Endodermal cell (in vitro differentiated cells): ENCODE data around the gene TAF5L. TPM values are rescaled to one million over a fixed set of nuclear protein-coding genes. Genes with fewer than 3 reads are reported as not detected.
"Not testable (repeated sequence)": the region's sequence is repeated elsewhere in the genome, so short reads cannot be mapped to it uniquely, and the experiment has no call there.

Experiments
- DNase-seq: peaks from one replicate; pipeline ENCODE4 v3.0.0-alpha.2; 2017
- H3K27ac ChIP-seq: 2 replicates; pipeline ENCODE4 v1.5.1; 2013; ENCODE audit warnings: mild to moderate bottlenecking, low read depth, low read length, moderate library complexity
- H3K27me3 ChIP-seq: 2 replicates; pipeline ENCODE4 v1.6.1; 2013; ENCODE audit warnings: mild to moderate bottlenecking, low read length, moderate library complexity; ENCODE audit not compliant: insufficient read depth, control insufficient read depth, poor library complexity, severe bottlenecking
- H3K36me3 ChIP-seq: 2 replicates; pipeline ENCODE4 v1.7.0; 2013; ENCODE audit warnings: mild to moderate bottlenecking, low read length, moderate library complexity; ENCODE audit not compliant: control insufficient read depth, insufficient read depth
- H3K4me1 ChIP-seq: one replicate; pipeline ENCODE4 v1.7.0; 2013; ENCODE audit warnings: low read length; ENCODE audit not compliant: control insufficient read depth, insufficient read depth
- H3K4me3 ChIP-seq: 2 replicates; pipeline ENCODE4 v1.5.1; 2013; ENCODE audit warnings: mild to moderate bottlenecking, low read length, moderate library complexity
- H3K9ac ChIP-seq: 2 replicates; pipeline ENCODE4 v1.6.1; 2013; ENCODE audit warnings: mild to moderate bottlenecking, low read length, moderate library complexity; ENCODE audit not compliant: poor library complexity, severe bottlenecking; ENCODE audit errors: extremely low read depth
- H3K9me3 ChIP-seq: 2 replicates; pipeline ENCODE4 v1.6.1; 2013; ENCODE audit warnings: mild to moderate bottlenecking, low read length, moderate library complexity; ENCODE audit not compliant: control insufficient read depth
- H3K27ac Mint-ChIP-seq: 2 replicates; pipeline ENCODE4 v1.8.0; 2020; ENCODE audit warnings: mixed read lengths
- H3K27me3 Mint-ChIP-seq: 2 replicates; pipeline ENCODE4 v1.8.0; 2021; ENCODE audit warnings: mild to moderate bottlenecking, mixed read lengths; ENCODE audit not compliant: insufficient read depth
- H3K36me3 Mint-ChIP-seq: 2 replicates; pipeline ENCODE4 v1.8.0; 2020; ENCODE audit warnings: low read depth, mixed read lengths
- H3K4me1 Mint-ChIP-seq: 2 replicates; pipeline ENCODE4 v1.8.0; 2020; ENCODE audit warnings: mixed read lengths
- H3K4me3 Mint-ChIP-seq: 2 replicates; pipeline ENCODE4 v1.8.0; 2020; ENCODE audit warnings: mild to moderate bottlenecking, moderate library complexity, mixed read lengths
- H3K9me3 Mint-ChIP-seq: 2 replicates; pipeline ENCODE4 v1.8.0; 2020; ENCODE audit warnings: mild to moderate bottlenecking, mixed read lengths
- WGBS, 2 experiments: methylation state at CpG; one replicate each; pipeline versions ENCODE4 v1.1.5 to v1.1.7; 2013; ENCODE audit warnings: missing lambda C conversion rate in 2 of 2, mixed read lengths in 1 of 2; ENCODE audit not compliant: insufficient coverage in 1 of 2, insufficient read length in 1 of 2; 5-methylcytosine and 5-hydroxymethylcytosine counted together
- total RNA-seq, 2 donors: library from RNA; stranded (reverse); fragmentation: NEBNext Ultra II Directional in 1 of 2; extraction: Animal tissue kit (Norgen Biotek cat#: 25700) in 1 of 2; gene quantifications; 2 replicates in 1 of 2; 3 replicates in 1 of 2; pipeline ENCODE4 v1.2.1, GENCODE V29; 2021
- TF ChIP-seq, protein P1 (sequence below): fragments of 200-600 bp; sonication (generic); conservative IDR thresholded peaks from 2 replicates; pipeline ENCODE4 v1.5.0; 2021; ENCODE audit warnings: antibody characterized with exemption, mild to moderate bottlenecking

Gene TAF5L
- total RNA-seq, 2 donors from 2014 or later, result 13.1 to 17.7 TPM

DNA sequence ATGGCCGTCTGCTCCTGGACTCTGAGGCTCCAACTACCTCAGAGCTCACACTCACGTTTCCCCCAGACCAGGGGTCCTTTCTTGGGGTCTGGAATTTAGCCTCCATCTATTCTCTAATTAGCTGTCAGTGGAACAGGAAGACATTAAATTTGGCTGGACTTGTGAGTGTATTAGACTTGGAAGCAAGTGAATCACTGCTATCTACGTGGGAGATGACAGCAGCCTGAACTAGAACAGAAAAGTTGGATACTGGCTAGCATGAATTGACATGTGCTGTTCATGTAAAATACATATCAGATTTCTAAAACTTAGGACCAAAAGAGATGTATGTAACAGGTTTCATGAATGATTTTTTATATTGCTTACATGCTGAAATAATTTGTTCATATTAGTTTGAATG, 28.0 kb downstream of the TAF5L start:
- Mint-ChIP-seq H3K27ac (no peak overlapping the region), H3K36me3 (peaks cover 47% of the 10 kb centered on the region), H3K9me3 (no peaks in the 10 kb centered on the region), H3K4me3 (no peak overlapping the region), H3K4me1 (peaks cover 3% of the 10 kb centered on the region), H3K27me3 (no peaks in the 10 kb centered on the region)
- 90 to 100% methylated on average over 1 to 3 of the region's 3 CpGs for WGBS, 2 experiments
- no peak overlapping the region for H3K27ac ChIP-seq
- no peak overlapping the region for H3K9ac ChIP-seq
- H3K27me3 ChIP-seq, result no peaks in the 10 kb centered on the region
- H3K4me1 ChIP-seq, result no peaks in the 10 kb centered on the region
- no peak overlapping the region for H3K4me3 ChIP-seq
- H3K9me3 ChIP-seq, result no peaks in the 10 kb centered on the region
- no peak for DNase-seq
- peaks cover 60% of the 10 kb centered on the region for H3K36me3 ChIP-seq
- TF ChIP-seq, protein P1, sequence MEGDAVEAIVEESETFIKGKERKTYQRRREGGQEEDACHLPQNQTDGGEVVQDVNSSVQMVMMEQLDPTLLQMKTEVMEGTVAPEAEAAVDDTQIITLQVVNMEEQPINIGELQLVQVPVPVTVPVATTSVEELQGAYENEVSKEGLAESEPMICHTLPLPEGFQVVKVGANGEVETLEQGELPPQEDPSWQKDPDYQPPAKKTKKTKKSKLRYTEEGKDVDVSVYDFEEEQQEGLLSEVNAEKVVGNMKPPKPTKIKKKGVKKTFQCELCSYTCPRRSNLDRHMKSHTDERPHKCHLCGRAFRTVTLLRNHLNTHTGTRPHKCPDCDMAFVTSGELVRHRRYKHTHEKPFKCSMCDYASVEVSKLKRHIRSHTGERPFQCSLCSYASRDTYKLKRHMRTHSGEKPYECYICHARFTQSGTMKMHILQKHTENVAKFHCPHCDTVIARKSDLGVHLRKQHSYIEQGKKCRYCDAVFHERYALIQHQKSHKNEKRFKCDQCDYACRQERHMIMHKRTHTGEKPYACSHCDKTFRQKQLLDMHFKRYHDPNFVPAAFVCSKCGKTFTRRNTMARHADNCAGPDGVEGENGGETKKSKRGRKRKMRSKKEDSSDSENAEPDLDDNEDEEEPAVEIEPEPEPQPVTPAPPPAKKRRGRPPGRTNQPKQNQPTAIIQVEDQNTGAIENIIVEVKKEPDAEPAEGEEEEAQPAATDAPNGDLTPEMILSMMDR, result no peak

GRCh38 chr1:229596925-229597699, 28.8 kb downstream of the TAF5L start:
- Histone ChIP-seq H3K4me1 (no peaks in the 10 kb centered on the region), H3K4me3 (no peak overlapping the region), H3K27ac (no peak overlapping the region), H3K9ac (no peak overlapping the region), H3K9me3 (no peaks in the 10 kb centered on the region), H3K27me3 (no peaks in the 10 kb centered on the region), H3K36me3 (peaks cover 53% of the 10 kb centered on the region)
- no peak overlapping the region for H3K27ac Mint-ChIP-seq
- H3K27me3 Mint-ChIP-seq, result no peaks in the 10 kb centered on the region
- no peak for DNase-seq
- H3K9me3 Mint-ChIP-seq, result no peaks in the 10 kb centered on the region
- H3K4me3 Mint-ChIP-seq, result no peak overlapping the region
- peaks cover 3% of the 10 kb centered on the region for H3K4me1 Mint-ChIP-seq
- 90 to 92% methylated on average over 2 to 7 of the region's 7 CpGs for WGBS, 2 experiments
- peaks cover 41% of the 10 kb centered on the region for H3K36me3 Mint-ChIP-seq
- TF ChIP-seq, protein P1, result no peak

GRCh38 chr1:229595876-229596275, 30.0 kb downstream of the TAF5L start:
- not testable (repeated sequence) for H3K4me1 Mint-ChIP-seq, H3K27ac ChIP-seq, H3K27ac Mint-ChIP-seq, H3K4me1 ChIP-seq, DNase-seq, H3K9me3 Mint-ChIP-seq, H3K4me3 Mint-ChIP-seq, H3K27me3 ChIP-seq, H3K9me3 ChIP-seq, H3K4me3 ChIP-seq, H3K27me3 Mint-ChIP-seq, H3K9ac ChIP-seq
- peaks cover 40% of the 10 kb centered on the region for H3K36me3 ChIP-seq
- 91 to 100% methylated on average over 3 to 7 of the region's 7 CpGs for WGBS, 2 experiments
- H3K36me3 Mint-ChIP-seq, result peaks cover 33% of the 10 kb centered on the region
